ENCODE results near the gene SLC25A42. TPM values are rescaled to one million over a fixed set of nuclear protein-coding genes. Genes with fewer than 3 reads are reported as not detected.

The SLC25A42 gene
- total and polyA plus RNA-seq, 2 experiments from 2014 or later, result 13.8 to 23.2 TPM

DNA sequence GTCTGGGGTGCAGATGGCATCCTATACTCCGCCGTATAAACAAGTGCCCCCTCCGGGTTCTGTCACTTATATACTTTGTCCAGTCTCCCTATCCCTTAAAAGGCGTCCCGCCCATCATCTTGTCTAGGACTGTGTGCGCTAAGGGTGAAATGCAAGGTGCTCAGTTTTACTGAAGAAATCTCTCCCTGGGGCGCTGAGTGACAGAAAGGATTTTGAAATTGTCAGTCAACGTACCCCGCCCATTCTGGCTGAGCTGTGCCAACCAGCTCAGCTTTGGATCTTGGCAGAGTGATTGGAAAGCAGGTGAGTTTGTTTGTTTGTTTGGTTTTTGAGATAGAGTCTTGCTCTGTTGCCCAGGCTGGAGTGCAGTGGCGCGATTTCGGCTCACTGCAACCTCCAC, 78.6 kb downstream of the SLC25A42 start:
- Histone ChIP-seq H3K4me3 (no peak overlapping the region), H3K9me3 (ENCODE audit: low read depth) (no peaks in the 10 kb centered on the region), H4K20me1 (ENCODE audit: insufficient read depth, poor library complexity, severe bottlenecking) (no peaks in the 10 kb centered on the region), H3K4me1 (ENCODE audit: insufficient read depth) (peaks cover 4% of the 10 kb centered on the region), H3K36me3 (replicated peaks; ENCODE audit: insufficient read depth, low read depth) (no peaks in the 10 kb centered on the region), H3K79me2 (peaks cover 5% of the 10 kb centered on the region), H3K9me2 (replicated peaks; ENCODE audit: insufficient read depth) (no peaks in the 10 kb centered on the region), H3K4me2 (no peak overlapping the region), H3K27ac (no peak overlapping the region), H3K27me3 (no peaks in the 10 kb centered on the region), H2AFZ (no peak overlapping the region)
- 97% methylated on average over 12 of the region's 12 CpGs for WGBS (ENCODE audit: low lambda C conversion rate, missing lambda C conversion rate)
- DNase-seq (ENCODE audit: low spot score), result no peak
- TF ChIP-seq EZH2 (IDR thresholded peaks at IDR 0.05; ENCODE audit: borderline replicate concordance) (no peak), CTCF (IDR thresholded peaks at IDR 0.05; ENCODE audit: poor library complexity) (no peak), EZH2phosphoT487 (IDR thresholded peaks at IDR 0.05; ENCODE audit: low read depth, severe bottlenecking, unreplicated experiment) (no peak)

GRCh38 chr19:19145281-19145680, 81.5 kb downstream of the SLC25A42 start:
- Histone ChIP-seq H3K27ac (no peak overlapping the region), H3K9me3 (ENCODE audit: low read depth) (no peaks in the 10 kb centered on the region), H3K4me3 (no peak overlapping the region), H3K9me2 (replicated peaks; ENCODE audit: insufficient read depth) (no peaks in the 10 kb centered on the region), H3K79me2 (no peaks in the 10 kb centered on the region), H4K20me1 (ENCODE audit: insufficient read depth, poor library complexity, severe bottlenecking) (no peaks in the 10 kb centered on the region), H3K4me1 (ENCODE audit: insufficient read depth) (no peaks in the 10 kb centered on the region), H3K36me3 (replicated peaks; ENCODE audit: insufficient read depth, low read depth) (no peaks in the 10 kb centered on the region), H3K4me2 (no peak overlapping the region), H3K27me3 (no peaks in the 10 kb centered on the region), H2AFZ (no peak overlapping the region)
- WGBS (ENCODE audit: low lambda C conversion rate, missing lambda C conversion rate), result 91% methylated on average over 17 of the region's 17 CpGs
- TF ChIP-seq EZH2phosphoT487 (IDR thresholded peaks at IDR 0.05; ENCODE audit: low read depth, severe bottlenecking, unreplicated experiment), result no peak
- TF ChIP-seq EZH2 (IDR thresholded peaks at IDR 0.05; ENCODE audit: borderline replicate concordance), result no peak
- TF ChIP-seq CTCF (IDR thresholded peaks at IDR 0.05; ENCODE audit: poor library complexity), result no peak
- no peak for DNase-seq (ENCODE audit: low spot score)

GRCh38 chr19:19145684-19146608, 82.2 kb downstream of the SLC25A42 start:
- Histone ChIP-seq H3K27ac (no peak overlapping the region), H3K9me3 (ENCODE audit: low read depth) (no peaks in the 10 kb centered on the region), H4K20me1 (ENCODE audit: insufficient read depth, poor library complexity, severe bottlenecking) (no peaks in the 10 kb centered on the region), H2AFZ (no peak overlapping the region), H3K4me1 (ENCODE audit: insufficient read depth) (no peaks in the 10 kb centered on the region), H3K4me2 (no peak overlapping the region), H3K27me3 (no peaks in the 10 kb centered on the region), H3K9me2 (replicated peaks; ENCODE audit: insufficient read depth) (no peaks in the 10 kb centered on the region), H3K36me3 (replicated peaks; ENCODE audit: insufficient read depth, low read depth) (no peaks in the 10 kb centered on the region), H3K79me2 (no peaks in the 10 kb centered on the region), H3K4me3 (no peak overlapping the region)
- DNase-seq (ENCODE audit: low spot score), result peak; percentile 72
- TF ChIP-seq EZH2phosphoT487 (IDR thresholded peaks at IDR 0.05; ENCODE audit: low read depth, severe bottlenecking, unreplicated experiment) (no peak), CTCF (IDR thresholded peaks at IDR 0.05; ENCODE audit: poor library complexity) (peak; percentile 94)
- WGBS (ENCODE audit: low lambda C conversion rate, missing lambda C conversion rate), result 47% methylated on average over 27 of the region's 47 CpGs
